ENCODE results near the gene CLPTM1. TPM values are rescaled to one million over a fixed set of nuclear protein-coding genes. Genes with fewer than 3 reads are reported as not detected.
A peak's percentile ranks its signal among the peaks of the same experiment; 100 is the strongest.

Gene CLPTM1
- total RNA-seq, 1 donor from 2014 or later: 93.2 TPM

- Mint-ChIP-seq H3K27ac (ENCODE audit: unreplicated experiment) (peak within 1 kb of the TSS; percentile 93), H3K27me3 (ENCODE audit: low read depth) (peaks cover 8% of the 10 kb centered on the region), H3K4me1 (peaks cover 8% of the 10 kb centered on the region), H3K9me3 (no peaks in the 10 kb centered on the region), H3K4me3 (peak within 1 kb of the TSS; percentile 98), H3K36me3 (ENCODE audit: low read depth) (no peaks in the 10 kb centered on the region)
- peak; percentile 93 for DNase-seq (ENCODE audit: low read depth, low spot score)
- TF ChIP-seq, protein P1, sequence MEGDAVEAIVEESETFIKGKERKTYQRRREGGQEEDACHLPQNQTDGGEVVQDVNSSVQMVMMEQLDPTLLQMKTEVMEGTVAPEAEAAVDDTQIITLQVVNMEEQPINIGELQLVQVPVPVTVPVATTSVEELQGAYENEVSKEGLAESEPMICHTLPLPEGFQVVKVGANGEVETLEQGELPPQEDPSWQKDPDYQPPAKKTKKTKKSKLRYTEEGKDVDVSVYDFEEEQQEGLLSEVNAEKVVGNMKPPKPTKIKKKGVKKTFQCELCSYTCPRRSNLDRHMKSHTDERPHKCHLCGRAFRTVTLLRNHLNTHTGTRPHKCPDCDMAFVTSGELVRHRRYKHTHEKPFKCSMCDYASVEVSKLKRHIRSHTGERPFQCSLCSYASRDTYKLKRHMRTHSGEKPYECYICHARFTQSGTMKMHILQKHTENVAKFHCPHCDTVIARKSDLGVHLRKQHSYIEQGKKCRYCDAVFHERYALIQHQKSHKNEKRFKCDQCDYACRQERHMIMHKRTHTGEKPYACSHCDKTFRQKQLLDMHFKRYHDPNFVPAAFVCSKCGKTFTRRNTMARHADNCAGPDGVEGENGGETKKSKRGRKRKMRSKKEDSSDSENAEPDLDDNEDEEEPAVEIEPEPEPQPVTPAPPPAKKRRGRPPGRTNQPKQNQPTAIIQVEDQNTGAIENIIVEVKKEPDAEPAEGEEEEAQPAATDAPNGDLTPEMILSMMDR (conservative IDR thresholded peaks at IDR 0.05): no peak
Measured at GRCh38 chr19:45001087-45001739, 46.0 kb downstream of the CLPTM1 start, which contains the start of gene RELB. TSS of gene RELB (plus strand) at chr19:45001464. CDS start at chr19:45001580, 116 bp downstream.

DNA sequence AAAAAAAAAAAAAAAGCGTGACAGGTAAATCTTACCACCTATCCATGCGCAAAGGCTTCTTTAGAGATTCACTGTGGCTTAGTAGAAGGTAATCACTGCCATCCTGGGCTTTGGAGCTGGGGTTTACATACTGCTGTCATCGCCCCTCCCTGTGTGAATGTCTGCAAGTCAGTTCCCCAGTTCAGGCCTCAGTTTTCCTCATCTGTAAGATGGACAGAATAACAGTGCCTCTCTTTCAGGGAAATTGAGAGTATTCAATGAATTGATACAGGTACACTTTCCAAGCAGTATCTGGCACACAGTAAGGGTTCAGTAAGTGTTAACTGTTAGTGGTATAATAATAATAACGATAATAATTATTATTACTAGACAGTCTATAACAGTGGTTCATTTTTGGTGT lies 48.3 kb downstream of the CLPTM1 start:
- H3K27ac Mint-ChIP-seq (ENCODE audit: unreplicated experiment): no peak overlapping the region
- H3K27me3 Mint-ChIP-seq (ENCODE audit: low read depth): peaks cover 8% of the 10 kb centered on the region
- H3K9me3 Mint-ChIP-seq: no peaks in the 10 kb centered on the region
- H3K4me3 Mint-ChIP-seq: no peak overlapping the region
- H3K36me3 Mint-ChIP-seq (ENCODE audit: low read depth): no peaks in the 10 kb centered on the region
- peaks cover 8% of the 10 kb centered on the region for H3K4me1 Mint-ChIP-seq
- TF ChIP-seq, protein P1 (conservative IDR thresholded peaks at IDR 0.05): no peak
- no peak for DNase-seq (ENCODE audit: low read depth, low spot score)

DNA sequence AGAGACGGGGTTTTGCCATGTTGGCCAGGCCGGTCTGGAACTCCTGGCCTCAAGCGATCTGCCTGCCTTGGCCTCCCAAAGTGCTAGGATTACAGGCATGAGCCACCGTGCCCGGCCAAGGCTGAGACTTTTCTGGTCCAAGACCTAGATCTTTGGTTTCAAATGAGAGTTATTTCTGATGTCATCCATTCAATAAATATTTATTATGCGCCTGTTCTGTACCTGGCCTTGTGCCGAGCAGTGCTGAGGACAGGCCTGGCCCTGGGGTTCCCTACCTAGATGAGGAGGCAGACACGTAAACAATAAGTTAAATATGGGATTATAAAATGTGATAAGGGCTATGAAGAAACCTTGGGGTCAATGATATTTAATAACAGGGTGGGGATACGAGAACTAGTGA lies 50.6 kb downstream of the CLPTM1 start:
- TF ChIP-seq, protein P1 (conservative IDR thresholded peaks at IDR 0.05): no peak
- Mint-ChIP-seq H3K27me3 (ENCODE audit: low read depth) (peaks cover 2% of the 10 kb centered on the region), H3K4me3 (no peak overlapping the region), H3K27ac (ENCODE audit: unreplicated experiment) (peak overlapping the region; percentile 24), H3K4me1 (peaks cover 8% of the 10 kb centered on the region), H3K9me3 (no peaks in the 10 kb centered on the region), H3K36me3 (ENCODE audit: low read depth) (no peaks in the 10 kb centered on the region)
- DNase-seq (ENCODE audit: low read depth, low spot score): no peak

DNA sequence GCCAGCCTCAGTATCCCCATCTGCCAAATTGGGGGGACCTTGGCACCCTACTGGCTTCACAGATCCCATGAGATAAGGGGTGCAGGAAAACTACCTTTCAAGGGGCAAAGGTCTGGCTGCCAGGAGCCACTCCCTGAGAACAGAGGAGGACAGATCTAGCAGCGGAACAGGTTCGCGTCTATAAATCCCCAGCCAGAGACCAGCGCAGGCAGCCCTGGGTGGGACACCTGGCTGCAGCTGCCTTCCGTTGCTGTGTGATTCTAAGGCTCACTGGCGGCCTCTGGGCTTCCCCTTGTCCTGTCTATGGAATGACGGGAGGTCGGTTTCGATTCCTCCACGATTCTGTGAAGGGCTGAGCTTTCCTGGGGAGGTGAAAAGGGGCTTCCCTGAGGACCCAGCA lies 53.4 kb downstream of the CLPTM1 start:
- Mint-ChIP-seq H3K36me3 (ENCODE audit: low read depth) (no peaks in the 10 kb centered on the region), H3K9me3 (no peaks in the 10 kb centered on the region), H3K4me3 (no peak overlapping the region), H3K4me1 (no peaks in the 10 kb centered on the region), H3K27ac (ENCODE audit: unreplicated experiment) (no peak overlapping the region), H3K27me3 (ENCODE audit: low read depth) (no peaks in the 10 kb centered on the region)
- DNase-seq (ENCODE audit: low read depth, low spot score): no peak
- TF ChIP-seq, protein P1 (conservative IDR thresholded peaks at IDR 0.05): no peak

GRCh38 chr19:45009625-45010255 lies 54.6 kb downstream of the CLPTM1 start:
- Mint-ChIP-seq H3K36me3 (ENCODE audit: low read depth) (no peaks in the 10 kb centered on the region), H3K4me1 (no peaks in the 10 kb centered on the region), H3K27me3 (ENCODE audit: low read depth) (no peaks in the 10 kb centered on the region), H3K27ac (ENCODE audit: unreplicated experiment) (no peak overlapping the region), H3K4me3 (no peak overlapping the region), H3K9me3 (no peaks in the 10 kb centered on the region)
- TF ChIP-seq, protein P1 (conservative IDR thresholded peaks at IDR 0.05): no peak
- DNase-seq (ENCODE audit: low read depth, low spot score): no peak
